ENCODE results near the gene IFNB1. TPM values are rescaled to one million over a fixed set of nuclear protein-coding genes. Genes with fewer than 3 reads are reported as not detected.

IFNB1 gene
- total RNA-seq = not detected

DNA sequence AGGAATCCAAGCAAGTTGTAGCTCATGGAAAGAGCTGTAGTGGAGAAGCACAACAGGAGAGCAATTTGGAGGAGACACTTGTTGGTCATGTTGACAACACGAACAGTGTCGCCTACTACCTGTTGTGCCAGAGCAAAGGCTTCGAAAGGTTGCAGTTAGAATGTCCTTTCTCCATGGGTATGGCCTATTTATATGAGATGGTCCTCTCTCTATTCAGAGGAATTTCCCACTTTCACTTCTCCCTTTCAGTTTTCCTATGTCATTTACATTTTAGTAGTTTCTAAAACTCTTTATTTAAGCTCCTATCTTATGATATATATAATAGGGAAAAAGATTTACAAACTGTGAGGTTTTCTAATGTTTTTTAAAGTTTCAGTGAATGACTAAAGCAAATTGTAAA, at the start of gene IFNB1:
Gene IFNB1 (minus strand): TSS at position 162 of the 400 bp plus-strand sequence. CDS start 73 bp downstream, at position 89.

DNA sequence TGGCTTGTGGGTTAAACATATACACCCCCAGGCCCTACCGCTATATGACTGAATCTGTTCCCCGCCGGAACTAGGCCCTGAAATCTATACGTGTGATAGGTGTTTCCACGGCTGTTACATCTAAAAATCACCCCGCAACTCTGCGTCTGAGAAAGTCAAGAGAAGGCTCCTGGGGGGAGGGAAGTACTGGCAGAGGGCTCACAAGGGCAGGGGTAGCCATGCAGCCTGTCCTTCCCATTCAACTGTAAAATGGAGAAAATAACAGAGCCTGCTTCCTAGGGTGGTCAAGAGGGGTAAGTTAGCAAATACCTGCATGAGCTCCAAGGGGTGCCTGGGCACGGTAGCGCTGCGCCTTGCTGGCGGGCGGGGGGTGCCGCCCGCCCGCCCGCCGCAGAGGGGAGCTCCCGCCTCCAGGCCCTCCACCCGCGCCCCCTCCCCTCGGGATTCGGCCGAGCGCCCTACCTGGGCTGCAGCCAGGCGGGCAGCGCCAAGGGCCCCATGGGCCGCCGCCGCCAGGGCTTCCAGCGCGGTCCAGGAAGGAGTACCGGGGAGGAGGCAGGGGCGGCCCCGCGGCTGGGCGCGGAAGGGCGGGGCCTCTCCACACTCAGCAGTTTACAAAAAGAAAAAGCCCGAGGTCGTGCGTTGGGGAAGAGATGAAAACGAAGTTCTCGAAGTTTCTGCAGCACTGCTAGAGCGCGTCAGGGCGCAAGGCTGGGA, 46.5 kb downstream of the IFNB1 start, which contains the start of gene HACD4:
Gene HACD4 (minus strand): TSS at position 550 of the 717 bp plus-strand sequence. CDS start 50 bp downstream, at position 500.

Small RNA genes within 50 kb of the gene (small RNA-seq; reads per million reads assigned to genes)
- gene IFNWP4 (ENCODE audit: low replicate concordance) = not detected

Other genes starting within 250 kb of the IFNB1 start
- 2.6 TPM for gene HACD4, start 46.3 kb downstream of the IFNB1 start, total RNA-seq
- not detected for gene IFNW1, start 63.9 kb upstream of the IFNB1 start, total RNA-seq
- gene IFNA21, start 88.7 kb upstream of the IFNB1 start, total RNA-seq = not detected
- gene IFNA4, start 109.6 kb upstream of the IFNB1 start, total RNA-seq = not detected
- not detected for gene IFNA7, start 124.3 kb upstream of the IFNB1 start, total RNA-seq
- not detected for gene IFNA10, start 129.2 kb upstream of the IFNB1 start, total RNA-seq
- not detected for gene IFNA16, start 139.4 kb upstream of the IFNB1 start, total RNA-seq
- gene IFNA17, start 150.3 kb upstream of the IFNB1 start, total RNA-seq = not detected
- not detected for gene IFNA14, start 162.1 kb upstream of the IFNB1 start, total RNA-seq
- gene IFNA5, start 227.4 kb upstream of the IFNB1 start, total RNA-seq = not detected